ENCODE measurements around the gene PNLDC1.
"Not testable (repeated sequence)": the region's sequence is repeated elsewhere in the genome, so short reads cannot be mapped to it uniquely, and the experiment has no call there.

Gene PNLDC1

GRCh38 chr6:159788753-159789376 lies 11.2 kb upstream of the PNLDC1 start:
- no peak for DNase-seq

- DNase-seq: peak; percentile 99
Measured at GRCh38 chr6:159789377-159790148, 10.5 kb upstream of the PNLDC1 start, which contains the start of gene TCP1. TCP1 (minus strand) TSS chr6:159789602; CDS start chr6:159789468, 134 bp downstream.

- DNase-seq: peak; percentile 97
Measured at GRCh38 chr6:159790149-159790955, 9.7 kb upstream of the PNLDC1 start, which contains the start of gene MRPL18. MRPL18 (plus strand) TSS chr6:159790467; CDS start chr6:159790588, 121 bp downstream.

GRCh38 chr6:159790956-159791598 lies 9.0 kb upstream of the PNLDC1 start:
- no peak for DNase-seq

- DNase-seq: not testable (repeated sequence)
Measured at GRCh38 chr6:159794976-159795375, 5.1 kb upstream of the PNLDC1 start.

GRCh38 chr6:159797554-159797953 lies 2.5 kb upstream of the PNLDC1 start:
- no peak for DNase-seq

- no peak for DNase-seq
Measured at GRCh38 chr6:159801935-159802334, 1.9 kb downstream of the PNLDC1 start.

GRCh38 chr6:159804504-159804903 lies 4.4 kb downstream of the PNLDC1 start:
- DNase-seq: no peak

- no peak for DNase-seq
Measured at GRCh38 chr6:159805440-159806020, 5.5 kb downstream of the PNLDC1 start.

- DNase-seq: no peak
Measured at GRCh38 chr6:159806021-159806458, 6.0 kb downstream of the PNLDC1 start.

- DNase-seq: no peak
Measured at GRCh38 chr6:159807150-159807858, 7.2 kb downstream of the PNLDC1 start.

GRCh38 chr6:159808647-159809046 lies 8.6 kb downstream of the PNLDC1 start:
- no peak for DNase-seq

GRCh38 chr6:159809149-159809548 lies 9.1 kb downstream of the PNLDC1 start:
- no peak for DNase-seq

GRCh38 chr6:159813781-159814180 lies 13.7 kb downstream of the PNLDC1 start:
- no peak for DNase-seq

GRCh38 chr6:159815410-159815809 lies 15.3 kb downstream of the PNLDC1 start:
- DNase-seq: no peak

GRCh38 chr6:159816775-159817174 lies 16.7 kb downstream of the PNLDC1 start:
- DNase-seq: not testable (repeated sequence)

GRCh38 chr6:159817951-159818739 lies 18.1 kb downstream of the PNLDC1 start:
- DNase-seq: no peak

GRCh38 chr6:159819098-159819497 lies 19.0 kb downstream of the PNLDC1 start:
- DNase-seq: no peak

- DNase-seq: no peak
Measured at GRCh38 chr6:159819932-159820640, 20.0 kb downstream of the PNLDC1 start.

- no peak for DNase-seq
Measured at GRCh38 chr6:159821122-159821521, 21.0 kb downstream of the PNLDC1 start.

All from DMS153 (cell line).